GM19239 (cell line): Measurements from ENCODE around the gene SERP2.

Experiments used
- DNase-seq: peaks from one replicate; pipeline ENCODE4 v3.0.0; 2011; ENCODE audit warnings: low spot score; ENCODE audit not compliant: insufficient read length
- FAIRE-seq: peaks from 2 replicates; lab custom pipeline; 2011; peaks lifted over from hg19 to GRCh38; lab: Jason Lieb, UNC

The SERP2 gene

GRCh38 chr13:44407891-44408290 is 34.3 kb downstream of the SERP2 start:
- FAIRE-seq: no peak
- no peak for DNase-seq

- DNase-seq (no peak), FAIRE-seq (no peak)
Observed at GRCh38 chr13:44409595-44409994, 36.0 kb downstream of the SERP2 start.

DNA sequence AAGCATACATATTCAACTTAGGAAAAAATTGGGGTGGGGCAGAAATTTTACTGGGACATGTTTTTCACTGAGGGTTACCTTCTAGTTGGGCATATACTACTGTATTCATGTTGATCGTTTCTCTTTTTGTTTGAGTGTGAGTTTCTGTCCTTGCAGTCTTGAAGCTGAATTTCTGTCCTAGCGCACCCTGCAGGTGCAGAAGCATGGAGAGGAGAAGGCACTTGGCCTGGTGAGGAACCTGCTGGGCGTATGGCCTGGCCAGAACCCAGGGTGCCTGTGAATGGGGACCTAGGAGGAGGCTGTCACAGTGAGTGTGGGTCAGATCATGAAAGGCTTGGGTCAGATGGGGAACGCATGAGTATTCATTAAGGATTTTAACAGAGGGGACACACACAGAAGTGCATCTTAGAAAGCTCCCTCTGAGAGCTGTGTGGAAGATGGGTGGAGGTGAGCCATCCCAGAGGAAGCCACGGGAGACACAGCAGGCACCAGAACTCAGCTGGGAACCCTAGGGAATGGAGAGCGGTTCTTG is 36.8 kb downstream of the SERP2 start:
- no peak for DNase-seq
- FAIRE-seq: no peak

DNA sequence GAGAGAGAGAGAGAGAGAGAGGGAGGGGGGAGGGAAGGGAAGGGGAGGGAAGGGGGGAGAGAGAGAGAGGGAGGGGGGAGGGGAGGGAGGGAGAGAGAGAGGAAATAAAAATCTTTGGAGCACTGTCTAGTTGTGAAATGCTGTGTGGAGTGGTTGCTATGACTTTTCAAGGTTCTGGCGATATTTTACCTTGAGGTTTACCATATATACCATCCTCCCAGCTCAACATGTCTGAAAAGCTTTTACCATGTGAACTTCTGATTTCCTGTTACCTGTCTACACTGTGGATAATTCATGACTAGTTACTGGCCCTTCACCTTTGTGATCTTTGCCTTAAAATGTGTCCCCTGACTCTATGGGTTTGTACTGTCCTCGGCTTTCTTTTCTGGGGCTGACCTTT is 38.2 kb downstream of the SERP2 start:
- DNase-seq: no peak
- FAIRE-seq: no peak

DNA sequence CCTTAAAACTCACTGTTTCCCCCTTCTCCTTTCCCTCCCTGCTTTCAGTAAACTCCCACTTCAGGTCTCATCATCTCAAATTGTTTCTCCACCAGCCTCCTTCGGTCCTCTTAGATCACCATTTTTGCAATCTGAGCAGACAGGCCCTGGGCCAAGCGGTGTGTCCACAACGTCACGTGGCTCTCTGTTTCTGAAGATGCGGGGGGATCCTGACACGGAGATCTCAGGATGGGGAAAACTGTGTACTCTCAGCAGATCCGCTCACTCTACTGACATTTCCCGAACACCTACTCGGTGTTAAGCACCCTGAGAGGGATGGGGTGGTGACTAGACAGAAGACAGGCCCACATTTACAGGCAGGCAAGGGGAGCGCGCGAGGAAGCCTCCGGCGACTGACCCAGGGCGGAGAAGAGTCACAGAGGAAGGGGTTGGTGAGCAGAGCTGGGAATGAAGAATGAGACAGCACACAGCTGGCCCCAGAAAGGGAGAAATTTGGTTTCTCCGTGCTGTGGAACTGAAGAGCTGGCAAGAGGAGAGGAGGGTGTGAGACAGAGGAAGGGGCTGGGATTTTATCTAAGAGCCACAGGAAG is 38.8 kb downstream of the SERP2 start:
- no peak for DNase-seq
- FAIRE-seq: no peak

DNA sequence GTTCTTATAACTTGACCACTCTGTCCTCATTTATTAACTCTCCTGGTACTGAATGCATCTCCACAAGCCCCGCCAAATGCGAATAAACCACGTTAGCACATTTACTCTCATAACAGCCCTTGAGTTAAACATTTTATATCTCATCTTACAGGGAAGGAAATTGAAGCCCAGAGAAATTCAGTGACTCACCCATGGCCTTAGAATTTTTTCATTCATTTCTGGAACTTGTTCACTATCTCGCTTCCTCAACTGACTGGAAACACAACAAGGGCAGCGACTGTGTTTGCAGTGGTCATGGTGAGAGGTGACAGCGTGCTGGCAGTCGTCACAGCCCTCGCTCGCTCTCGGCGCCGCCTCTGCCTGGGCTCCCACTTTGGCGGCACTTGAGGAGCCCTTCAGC is 39.5 kb downstream of the SERP2 start:
- DNase-seq: no peak
- FAIRE-seq: no peak

DNA sequence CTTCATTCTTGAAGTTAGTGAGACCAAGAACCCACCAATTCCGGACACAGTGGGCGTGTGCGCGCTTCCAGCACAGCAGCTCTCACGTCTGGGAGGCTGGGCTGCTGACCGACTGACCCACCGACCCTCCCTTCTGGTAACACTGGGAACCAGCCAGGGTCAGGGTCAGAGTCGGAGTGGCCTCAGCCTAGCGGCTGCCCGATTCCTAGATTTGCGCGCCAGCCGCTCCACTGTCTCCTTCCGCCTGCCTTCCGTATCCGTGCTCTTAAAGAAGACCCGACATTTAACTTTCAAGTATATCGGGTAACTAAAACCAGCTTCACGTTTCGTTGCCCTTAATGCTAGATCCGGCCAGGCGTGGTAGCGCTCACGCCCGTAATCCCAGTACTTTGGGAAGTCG is 41.1 kb downstream of the SERP2 start:
- DNase-seq (no peak), FAIRE-seq (no peak)

DNA sequence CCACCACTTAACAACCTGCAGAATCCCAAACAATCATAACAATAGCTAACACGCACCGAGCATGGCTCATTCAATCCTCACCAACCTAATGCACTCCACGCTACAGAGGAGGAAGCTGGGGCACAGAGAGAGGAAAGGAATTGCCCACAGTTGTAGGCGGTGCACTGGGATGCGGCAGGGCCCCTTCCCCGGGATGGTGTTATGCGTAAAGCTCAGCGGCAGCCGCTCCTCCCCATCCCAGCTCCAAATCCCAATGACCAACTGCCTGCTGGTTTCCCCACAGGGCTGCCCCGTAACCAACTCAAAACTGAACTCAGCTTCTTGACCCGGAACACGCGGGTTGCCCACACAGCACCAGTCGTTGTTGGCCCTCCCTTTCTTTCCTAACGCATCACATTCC is 42.2 kb downstream of the SERP2 start:
- FAIRE-seq (no peak), DNase-seq (no peak)

- DNase-seq: no peak
- no peak for FAIRE-seq
Observed at GRCh38 chr13:44416301-44416700, 42.7 kb downstream of the SERP2 start.

GRCh38 chr13:44416744-44417143 is 43.1 kb downstream of the SERP2 start:
- DNase-seq (no peak), FAIRE-seq (no peak)

DNA sequence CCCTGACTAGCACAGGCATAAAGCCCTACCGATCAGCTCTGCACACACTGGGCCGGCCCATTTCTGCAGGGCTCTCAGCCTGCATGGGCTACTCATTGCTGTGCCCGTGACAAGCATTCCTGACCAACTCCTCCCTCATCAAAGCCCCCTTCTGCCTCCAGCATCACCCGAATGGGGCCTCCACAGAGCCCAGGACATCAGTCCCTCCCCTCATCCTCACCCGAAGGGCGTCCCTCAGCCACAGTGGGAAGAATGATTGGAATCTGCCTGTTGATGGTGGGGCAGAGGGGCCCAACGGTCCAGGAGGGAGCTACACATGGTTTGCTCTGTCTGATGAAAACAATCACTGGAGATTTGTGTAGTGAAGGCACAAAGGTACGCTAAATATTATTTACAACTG is 43.8 kb downstream of the SERP2 start:
- no peak for FAIRE-seq
- no peak for DNase-seq

- FAIRE-seq: no peak
- no peak for DNase-seq
Observed at GRCh38 chr13:44417876-44418275, 44.3 kb downstream of the SERP2 start.

DNA sequence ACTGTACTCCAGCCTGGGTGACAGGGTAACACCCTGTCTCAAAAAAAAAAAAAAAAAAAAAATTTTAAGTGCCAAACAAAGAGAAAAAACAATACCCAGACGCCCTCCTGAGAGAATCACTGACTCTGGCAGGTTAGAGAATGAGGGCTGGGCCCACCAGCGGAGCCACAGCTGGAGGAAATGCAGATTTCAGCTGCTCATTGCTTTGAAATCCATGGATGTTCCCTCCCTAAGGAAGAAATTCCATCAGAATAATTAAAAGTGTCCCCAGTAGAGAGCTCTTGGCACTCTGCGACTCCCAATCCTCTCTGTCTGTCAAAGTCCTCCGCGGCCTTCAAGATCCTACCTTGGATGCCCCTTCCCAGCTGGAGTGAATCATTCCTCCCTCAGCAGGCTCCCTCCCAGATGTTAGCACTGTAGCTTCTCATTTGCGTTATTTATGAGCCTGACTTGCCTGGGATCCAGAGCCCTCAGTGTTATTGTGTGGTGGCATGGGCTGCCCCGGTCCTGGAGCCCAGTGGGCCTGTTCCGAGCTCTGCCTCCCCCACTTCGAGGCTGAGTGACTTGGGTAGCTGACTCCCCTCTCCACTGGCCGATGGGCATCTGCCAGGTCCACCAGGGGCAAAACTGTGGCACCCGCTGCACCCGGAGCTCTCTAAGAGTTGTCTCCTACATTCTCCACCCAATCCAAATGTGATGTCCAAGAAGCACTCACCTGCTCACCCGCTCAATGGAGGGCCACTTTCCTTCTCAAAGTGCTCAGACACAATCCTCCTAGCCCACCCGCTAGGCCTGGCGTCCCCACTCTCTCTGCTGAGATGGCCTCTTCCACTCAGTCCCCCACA is 47.0 kb downstream of the SERP2 start:
- FAIRE-seq (no peak), DNase-seq (no peak)

DNA sequence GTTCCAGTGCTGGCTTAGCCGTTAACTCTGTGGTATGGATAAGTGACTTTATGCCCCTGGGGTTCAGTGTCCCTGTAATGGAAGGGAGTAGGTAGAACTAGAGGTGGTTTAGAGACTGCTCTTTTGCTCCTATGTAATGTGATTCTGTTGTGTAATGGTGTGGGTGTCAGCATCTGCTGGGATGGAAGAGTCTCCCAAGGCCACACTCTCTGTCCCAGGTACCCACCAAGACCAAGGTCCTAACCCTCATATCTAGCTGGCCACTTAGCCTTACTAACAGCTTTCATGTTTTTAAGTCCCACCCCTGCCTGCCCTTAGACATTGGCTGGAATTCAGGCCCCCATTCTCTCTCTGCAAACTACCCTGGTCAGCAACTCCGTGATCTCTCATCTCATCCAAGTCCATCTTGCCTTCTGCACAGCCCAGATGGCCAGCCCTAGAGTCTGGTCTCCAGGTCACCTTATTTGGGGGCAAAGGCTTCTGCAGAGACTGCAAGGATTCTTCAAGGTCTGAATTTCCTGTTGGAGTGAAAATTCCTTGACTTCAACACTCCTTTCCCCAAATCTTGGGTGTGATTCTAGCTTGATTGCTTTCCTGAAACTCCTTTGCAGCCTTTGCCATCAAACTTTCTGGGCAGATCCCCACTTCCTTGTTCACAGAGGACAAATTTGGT is 48.4 kb downstream of the SERP2 start:
- FAIRE-seq: no peak
- DNase-seq: no peak

GRCh38 chr13:44422755-44423643 is 49.4 kb downstream of the SERP2 start:
- no peak for DNase-seq
- no peak for FAIRE-seq

GRCh38 chr13:44423824-44424223 is 50.2 kb downstream of the SERP2 start:
- FAIRE-seq: no peak

DNA sequence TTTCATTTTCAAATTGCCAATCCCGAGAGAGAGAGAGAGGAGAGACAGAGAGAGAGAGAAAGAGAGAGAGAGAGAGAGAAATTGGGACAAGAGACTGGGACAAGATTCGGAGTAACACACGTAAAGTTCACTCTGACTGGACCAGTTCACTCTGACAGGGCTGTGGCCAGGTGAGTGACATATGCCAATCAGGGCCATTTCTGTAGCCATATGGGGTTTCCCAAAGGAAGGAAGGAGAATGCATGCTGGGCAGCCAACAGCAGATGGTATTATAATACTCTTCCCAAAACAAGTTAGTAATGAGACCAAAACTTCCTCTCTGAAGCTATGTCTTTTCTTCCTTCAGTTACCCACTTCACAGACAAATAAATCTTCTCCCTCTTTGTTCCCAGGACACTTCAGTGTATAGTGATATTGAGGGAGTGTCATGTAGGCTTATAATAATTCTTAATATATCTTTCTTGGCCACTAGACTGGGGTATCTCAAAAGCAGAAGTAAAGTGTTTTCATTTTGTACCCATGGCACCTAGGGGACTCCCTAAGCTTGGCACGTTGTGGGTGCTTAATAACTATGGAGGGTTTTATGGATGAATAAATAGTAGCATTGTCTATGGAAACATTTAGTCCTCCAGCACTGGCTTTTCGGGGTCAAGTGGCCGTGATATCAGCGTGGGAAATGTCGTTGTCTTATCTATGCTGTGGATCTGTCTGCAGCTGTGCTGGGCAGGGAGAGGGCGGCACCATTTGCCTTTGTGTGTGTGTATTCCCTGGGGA is 51.6 kb downstream of the SERP2 start:
- no peak for DNase-seq
- FAIRE-seq: no peak

More at GRCh38 chr13:44423824-44424223, 50.2 kb downstream of the SERP2 start:
- DNase-seq: no peak

- no peak for FAIRE-seq
- DNase-seq: no peak
Observed at GRCh38 chr13:44425815-44426078, 52.1 kb downstream of the SERP2 start.

DNA sequence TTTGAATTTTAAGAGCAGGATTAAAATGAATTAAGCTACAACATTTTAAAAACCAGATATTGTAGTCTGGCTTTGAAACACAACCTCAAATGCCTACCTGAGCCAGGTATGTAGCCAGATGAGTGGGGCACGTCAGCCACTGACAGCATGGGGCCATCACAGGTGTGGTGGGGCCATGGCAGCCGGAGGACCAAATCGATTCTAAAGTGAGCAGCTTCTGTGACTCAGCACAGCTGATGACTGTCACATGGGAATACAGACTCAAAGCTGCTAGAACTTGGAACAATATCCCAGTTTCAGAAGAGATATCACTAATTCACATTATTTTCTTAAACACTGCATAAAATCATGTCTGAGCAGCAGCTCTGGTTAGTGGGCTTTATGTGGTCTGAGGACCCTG is 52.8 kb downstream of the SERP2 start:
- no peak for FAIRE-seq

DNA sequence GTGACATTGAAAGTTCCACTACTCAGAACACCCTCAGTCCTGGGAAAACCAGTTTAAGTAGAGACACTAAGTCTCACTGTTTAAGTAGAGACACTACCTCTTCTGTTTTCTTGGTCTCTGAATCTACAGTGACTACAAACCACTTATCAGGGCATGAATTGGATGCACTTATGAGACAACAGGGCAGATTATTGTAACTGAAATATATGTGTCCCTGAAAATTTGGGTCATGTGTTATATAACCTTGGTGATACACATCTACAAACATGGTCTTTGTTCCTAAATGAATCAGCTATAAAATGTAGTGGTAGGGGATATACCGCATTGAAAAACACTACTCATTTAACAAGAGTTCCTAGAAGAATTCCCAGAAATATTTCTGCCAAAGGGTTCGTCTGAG is 55.7 kb downstream of the SERP2 start:
- FAIRE-seq (no peak), DNase-seq (no peak)

More for the DNA sequence above, 52.8 kb downstream of the SERP2 start:
- no peak for DNase-seq
